Vagina (tissue), 2 donors: ENCODE measurements around the gene BPTF.

Source experiments
- POLR2A ChIP-seq, 2 donors: fragments of 450-650 bp; IDR thresholded peaks; one replicate each; pipeline ENCODE4 v1.6.1; 2017; ENCODE audit warnings: antibody characterized with exemption in 2 of 2, mild to moderate bottlenecking in 2 of 2, moderate library complexity in 2 of 2
- POLR2AphosphoS5 ChIP-seq, 2 donors: sonication (generic); formaldehyde crosslinking; IDR thresholded peaks; one replicate each; pipeline ENCODE4 v1.9.0; 2017; ENCODE audit warnings: antibody characterized with exemption in 2 of 2, mild to moderate bottlenecking in 2 of 2, low read depth in 1 of 2; ENCODE audit not compliant: insufficient read depth in 1 of 2
- TF ChIP-seq, protein P1 (sequence below), 3 experiments: fragments of 450-650 bp in 2 of 3; fragments of 200-600 bp in 1 of 3; sonication (generic) in 1 of 3; IDR thresholded peaks; one replicate each; pipeline ENCODE4 v1.5.1; 2017 to 2019; ENCODE audit warnings: antibody characterized with exemption in 3 of 3, mild to moderate bottlenecking in 2 of 3, moderate library complexity in 2 of 3

DNA sequence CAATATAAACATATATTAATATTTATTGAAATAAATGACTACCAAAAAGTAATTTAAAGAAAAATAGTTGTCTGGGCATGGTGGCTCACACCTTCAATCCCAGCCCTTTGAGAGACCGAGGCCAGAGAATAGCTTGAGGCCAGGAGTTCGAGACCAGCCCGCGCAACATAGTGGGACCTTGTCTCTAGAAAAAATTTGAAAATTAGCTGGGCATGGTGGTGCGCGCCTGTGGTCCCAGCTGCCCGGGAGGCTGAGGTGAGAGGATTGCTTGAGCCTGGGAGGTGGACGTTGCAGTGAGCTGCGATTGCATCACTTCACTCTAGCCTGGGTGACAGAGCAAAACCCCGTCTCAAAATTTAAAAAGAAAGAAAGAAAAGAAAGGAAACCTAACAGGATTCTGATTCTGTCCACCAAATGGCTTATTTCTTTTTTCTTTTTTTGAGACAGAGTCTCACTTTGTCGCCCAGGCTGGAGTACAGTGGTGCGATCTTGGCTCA lies 3.4 kb upstream of the BPTF start:
- TF ChIP-seq, protein P1, sequence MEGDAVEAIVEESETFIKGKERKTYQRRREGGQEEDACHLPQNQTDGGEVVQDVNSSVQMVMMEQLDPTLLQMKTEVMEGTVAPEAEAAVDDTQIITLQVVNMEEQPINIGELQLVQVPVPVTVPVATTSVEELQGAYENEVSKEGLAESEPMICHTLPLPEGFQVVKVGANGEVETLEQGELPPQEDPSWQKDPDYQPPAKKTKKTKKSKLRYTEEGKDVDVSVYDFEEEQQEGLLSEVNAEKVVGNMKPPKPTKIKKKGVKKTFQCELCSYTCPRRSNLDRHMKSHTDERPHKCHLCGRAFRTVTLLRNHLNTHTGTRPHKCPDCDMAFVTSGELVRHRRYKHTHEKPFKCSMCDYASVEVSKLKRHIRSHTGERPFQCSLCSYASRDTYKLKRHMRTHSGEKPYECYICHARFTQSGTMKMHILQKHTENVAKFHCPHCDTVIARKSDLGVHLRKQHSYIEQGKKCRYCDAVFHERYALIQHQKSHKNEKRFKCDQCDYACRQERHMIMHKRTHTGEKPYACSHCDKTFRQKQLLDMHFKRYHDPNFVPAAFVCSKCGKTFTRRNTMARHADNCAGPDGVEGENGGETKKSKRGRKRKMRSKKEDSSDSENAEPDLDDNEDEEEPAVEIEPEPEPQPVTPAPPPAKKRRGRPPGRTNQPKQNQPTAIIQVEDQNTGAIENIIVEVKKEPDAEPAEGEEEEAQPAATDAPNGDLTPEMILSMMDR (IDR thresholded peaks at IDR 0.05) = no peak
- TF ChIP-seq POLR2AphosphoS5 (IDR thresholded peaks at IDR 0.05; ENCODE audit: insufficient read depth in 1 of 2, low read depth in 1 of 2) = no peak
- no peak for TF ChIP-seq POLR2A (IDR thresholded peaks at IDR 0.05)
